ENCODE results near the gene PRKCE.

DNA sequence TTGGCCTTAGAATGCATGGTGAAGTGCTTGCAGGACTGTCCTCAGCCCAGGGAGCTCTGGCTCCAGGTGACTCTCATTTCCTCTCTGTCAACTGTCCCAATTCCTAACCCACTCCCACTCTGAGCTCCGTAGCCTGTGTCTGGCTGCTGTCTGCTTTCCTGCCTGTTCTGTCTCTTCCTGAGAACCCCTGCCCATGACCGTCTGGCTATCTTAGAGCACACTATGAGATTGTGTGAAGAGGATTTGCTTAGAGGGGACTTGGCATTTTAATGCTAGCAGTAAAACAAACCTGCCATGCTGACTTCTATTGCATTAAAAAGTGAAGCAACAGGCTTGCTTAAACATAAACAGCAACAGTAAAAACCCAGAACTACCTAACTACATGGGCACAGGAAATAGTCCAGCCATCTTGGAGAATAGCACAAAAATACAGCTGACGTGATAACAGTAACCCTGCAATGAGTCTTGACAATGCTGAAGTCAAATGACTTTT lies 234.7 kb downstream of the PRKCE start:
- TF ChIP-seq, protein P1, sequence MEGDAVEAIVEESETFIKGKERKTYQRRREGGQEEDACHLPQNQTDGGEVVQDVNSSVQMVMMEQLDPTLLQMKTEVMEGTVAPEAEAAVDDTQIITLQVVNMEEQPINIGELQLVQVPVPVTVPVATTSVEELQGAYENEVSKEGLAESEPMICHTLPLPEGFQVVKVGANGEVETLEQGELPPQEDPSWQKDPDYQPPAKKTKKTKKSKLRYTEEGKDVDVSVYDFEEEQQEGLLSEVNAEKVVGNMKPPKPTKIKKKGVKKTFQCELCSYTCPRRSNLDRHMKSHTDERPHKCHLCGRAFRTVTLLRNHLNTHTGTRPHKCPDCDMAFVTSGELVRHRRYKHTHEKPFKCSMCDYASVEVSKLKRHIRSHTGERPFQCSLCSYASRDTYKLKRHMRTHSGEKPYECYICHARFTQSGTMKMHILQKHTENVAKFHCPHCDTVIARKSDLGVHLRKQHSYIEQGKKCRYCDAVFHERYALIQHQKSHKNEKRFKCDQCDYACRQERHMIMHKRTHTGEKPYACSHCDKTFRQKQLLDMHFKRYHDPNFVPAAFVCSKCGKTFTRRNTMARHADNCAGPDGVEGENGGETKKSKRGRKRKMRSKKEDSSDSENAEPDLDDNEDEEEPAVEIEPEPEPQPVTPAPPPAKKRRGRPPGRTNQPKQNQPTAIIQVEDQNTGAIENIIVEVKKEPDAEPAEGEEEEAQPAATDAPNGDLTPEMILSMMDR (IDR thresholded peaks at IDR 0.05), result no peak
- TF ChIP-seq POLR2A (IDR thresholded peaks at IDR 0.05), result no peak

Measured in body of pancreas (tissue), 4 donors.